GM19099 (cell line): ENCODE measurements around the gene LHX3.

ENCODE experiments used
- POLR2A ChIP-seq: IDR thresholded peaks from 3 replicates; pipeline ENCODE4 v1.6.1; 2011; ENCODE audit warnings: low read depth; ENCODE audit not compliant: insufficient read length; ENCODE audit errors: extremely low read depth

Gene LHX3

GRCh38 chr9:136204838-136205706 lies at the start of gene LHX3:
TSS of gene LHX3 (minus strand) at chr9:136205128. CDS start at chr9:136205012, 116 bp downstream.
- TF ChIP-seq POLR2A, result no peak

- no peak for TF ChIP-seq POLR2A
These were observed 48.6 kb upstream of the LHX3 start for GRCh38 chr9:136253246-136254130.

DNA sequence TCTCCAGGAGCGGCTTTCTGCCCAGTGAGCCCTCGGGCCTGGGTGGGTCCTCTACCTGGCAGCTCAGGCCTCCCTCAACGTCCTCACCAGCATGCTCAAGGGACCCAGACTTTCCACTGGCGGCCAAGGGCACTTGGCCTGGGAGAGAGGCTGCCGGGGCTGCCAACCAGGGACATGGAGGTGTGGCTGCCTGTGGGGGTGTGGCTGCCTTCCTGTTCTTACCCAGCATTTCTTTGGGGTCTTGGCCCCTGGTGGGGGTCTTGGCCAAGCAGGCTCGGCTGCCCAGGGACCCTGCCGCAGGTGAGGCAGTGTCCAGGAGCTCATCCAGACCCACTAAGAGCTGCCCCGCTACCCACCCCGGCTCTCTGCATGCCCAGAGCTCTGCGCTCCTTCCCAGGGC lies 47.9 kb upstream of the LHX3 start:
- no peak for TF ChIP-seq POLR2A

DNA sequence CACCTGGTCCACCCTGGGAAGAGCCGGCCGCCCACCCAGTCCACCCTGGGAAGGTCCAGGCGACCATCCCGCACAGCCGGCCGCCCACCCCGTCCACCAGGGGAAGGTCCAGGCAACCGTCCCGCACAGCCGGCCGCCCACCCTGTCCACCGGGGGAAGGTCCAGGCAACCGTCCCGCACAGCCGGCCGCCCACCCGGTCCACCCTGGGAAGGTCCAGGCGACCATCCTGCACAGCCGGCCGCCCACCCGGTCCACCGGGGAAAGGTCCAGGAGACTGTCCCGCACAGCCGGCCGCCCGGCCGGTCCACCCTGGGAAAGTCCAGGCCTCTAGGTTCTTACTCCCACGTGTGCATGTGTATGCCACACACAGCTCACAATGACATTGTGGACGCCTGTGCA lies 47.4 kb upstream of the LHX3 start:
- TF ChIP-seq POLR2A, result no peak

GRCh38 chr9:136251264-136252115 lies 46.6 kb upstream of the LHX3 start:
- TF ChIP-seq POLR2A, result no peak

GRCh38 chr9:136250676-136251075 lies 45.7 kb upstream of the LHX3 start:
- TF ChIP-seq POLR2A, result no peak

GRCh38 chr9:136249877-136250559 lies 45.1 kb upstream of the LHX3 start:
- TF ChIP-seq POLR2A, result no peak

DNA sequence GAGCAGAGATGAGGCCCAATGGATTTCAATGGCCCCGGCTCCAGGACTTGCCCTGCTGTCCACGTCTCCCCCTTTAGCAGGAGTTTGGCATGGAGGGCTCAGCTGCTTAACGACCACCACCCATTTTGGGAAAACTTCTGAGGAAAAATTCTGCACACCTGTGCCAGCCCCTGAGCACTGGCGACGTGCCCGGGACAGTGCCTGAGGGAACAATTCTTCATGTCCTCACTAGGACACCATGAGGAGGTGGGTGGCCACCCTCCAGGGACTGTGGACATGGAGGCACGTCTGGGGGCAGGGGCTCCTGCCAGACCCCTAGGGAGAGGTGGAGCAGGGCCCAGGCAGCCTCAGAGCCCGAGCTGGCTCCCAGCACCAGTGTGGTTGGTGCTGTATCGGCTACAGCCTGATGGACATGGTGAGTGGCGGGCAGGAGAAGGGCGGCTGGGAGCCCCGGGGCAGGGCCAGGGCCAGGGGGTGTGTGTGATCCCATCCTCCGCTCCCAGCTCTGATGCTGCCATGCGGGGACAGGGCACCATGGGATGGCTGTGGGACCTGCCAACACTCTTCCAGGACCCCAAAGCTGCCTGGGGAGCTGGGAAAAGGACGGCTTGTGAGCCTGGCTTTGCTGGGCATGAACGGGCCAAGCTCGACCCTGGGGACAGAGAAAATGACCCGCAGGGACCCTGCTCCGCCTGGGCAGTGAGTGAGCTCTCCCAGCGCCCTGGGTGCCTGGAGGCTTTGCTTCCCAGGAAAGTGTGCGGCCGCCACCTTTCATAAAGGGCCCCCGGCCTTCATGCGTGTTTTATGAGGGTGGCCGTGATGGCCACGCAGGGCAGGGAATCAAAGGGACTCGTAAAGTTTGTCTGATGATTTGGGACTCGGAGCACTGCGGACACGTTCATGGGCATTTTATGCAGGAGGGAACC lies 44.3 kb upstream of the LHX3 start:
- TF ChIP-seq POLR2A, result no peak

DNA sequence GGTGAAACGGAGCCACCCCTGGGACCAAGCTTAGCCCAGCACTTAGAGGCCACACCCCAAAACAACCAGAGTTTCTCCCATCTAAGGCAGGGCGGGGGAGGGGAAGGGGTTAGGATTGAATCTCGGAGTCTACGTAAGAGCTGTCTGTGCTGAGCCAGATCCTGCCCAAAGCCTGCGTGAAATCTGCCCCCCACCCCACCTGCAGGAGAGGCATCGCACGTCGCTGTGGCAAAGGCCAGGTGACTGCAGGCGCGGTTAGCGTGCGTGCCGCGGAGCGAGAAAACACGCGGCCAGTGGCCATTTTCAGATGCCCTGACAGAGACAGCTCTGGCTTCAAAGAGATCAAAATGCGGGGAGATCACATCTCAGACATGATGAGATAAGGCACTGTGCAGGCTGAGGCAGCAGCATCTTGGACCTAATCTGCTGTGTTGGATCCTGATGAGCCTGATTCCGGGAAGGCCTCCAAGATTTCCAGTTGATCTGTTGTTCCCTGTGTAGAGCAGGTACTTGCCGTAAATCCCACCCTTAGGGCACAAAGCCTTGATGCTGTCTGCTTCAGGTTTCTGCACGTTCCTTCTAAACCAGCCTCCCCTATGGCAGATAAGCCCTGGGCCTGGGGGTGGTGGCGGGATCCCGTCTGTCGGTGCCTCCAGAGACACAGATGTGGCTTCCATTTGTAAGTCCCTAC lies 43.2 kb upstream of the LHX3 start:
- no peak for TF ChIP-seq POLR2A

GRCh38 chr9:136247551-136247916 lies 42.6 kb upstream of the LHX3 start:
- TF ChIP-seq POLR2A, result no peak

- TF ChIP-seq POLR2A, result no peak
These were observed 42.1 kb upstream of the LHX3 start for GRCh38 chr9:136246849-136247550.
